WTC11 (cell line): ENCODE data around the gene HOXA7. TPM values are rescaled to one million over a fixed set of nuclear protein-coding genes. Genes with fewer than 3 reads are reported as not detected.

ENCODE experiments used
- ATAC-seq: fragments of 200-7000 bp; cut with Tn5 transposase; 2 replicates; pipeline ENCODE4 v1.10.0; 2021; ENCODE audit warnings: mild to moderate bottlenecking, moderate library complexity
- CTCF ChIA-PET: fragments of 300-600 bp; sonication (Branson Sonifier 250); formaldehyde crosslinking; loops from one replicate; lab custom pipeline; 2021; ENCODE audit warnings: antibody characterized with exemption; lab: Charles Lee
- POLR2A ChIA-PET: fragments of 350-600 bp; sonication (Branson Sonifier 250); formaldehyde crosslinking; loops from one replicate; lab custom pipeline; 2021; ENCODE audit warnings: antibody characterized with exemption; lab: Charles Lee
- DNase-seq: peaks from one replicate; pipeline ENCODE4 v3.0.0; 2021; ENCODE audit warnings: low spot score
- H3K27ac Mint-ChIP-seq: 2 replicates; pipeline ENCODE4 v1.8.0; 2021; ENCODE audit warnings: mixed read lengths
- H3K27me3 Mint-ChIP-seq: 2 replicates; pipeline ENCODE4 v1.8.0; 2021; ENCODE audit warnings: low read depth, mild to moderate bottlenecking, moderate library complexity, mixed read lengths
- H3K36me3 Mint-ChIP-seq: 2 replicates; pipeline ENCODE4 v1.8.0; 2021; ENCODE audit warnings: mixed read lengths
- H3K4me1 Mint-ChIP-seq: 2 replicates; pipeline ENCODE4 v1.8.0; 2022; ENCODE audit warnings: mixed read lengths
- H3K4me3 Mint-ChIP-seq: 2 replicates; pipeline ENCODE4 v1.8.0; 2021; ENCODE audit warnings: mild to moderate bottlenecking, moderate library complexity, mixed read lengths
- H3K9me3 Mint-ChIP-seq: 2 replicates; pipeline ENCODE4 v1.8.0; 2021; ENCODE audit warnings: mixed read lengths
- ATF1 ChIP-seq: sonication (generic); formaldehyde crosslinking; IDR thresholded peaks from 2 replicates; pipeline ENCODE4 v1.8.1; 2023; ENCODE audit warnings: mild to moderate bottlenecking, moderate library complexity, missing genetic modification reagents
- CBFB ChIP-seq: sonication (generic); formaldehyde crosslinking; IDR thresholded peaks from 2 replicates; pipeline ENCODE4 v1.8.1; 2022; ENCODE audit warnings: mild to moderate bottlenecking, low read depth, missing genetic modification reagents
- CREM ChIP-seq: sonication (generic); formaldehyde crosslinking; IDR thresholded peaks from 2 replicates; pipeline ENCODE4 v1.8.1; 2022; ENCODE audit warnings: mild to moderate bottlenecking, missing genetic modification reagents, moderate library complexity
- GABPB1 ChIP-seq: sonication (generic); formaldehyde crosslinking; IDR thresholded peaks from 2 replicates; pipeline ENCODE4 v1.8.1; 2023; ENCODE audit warnings: mild to moderate bottlenecking, missing genetic modification reagents
- GTF2I ChIP-seq: fragments of 250-450 bp; sonication (Bioruptor Pico); conservative IDR thresholded peaks from 2 replicates; pipeline ENCODE4 v1.4.0; 2021; ENCODE audit warnings: mild to moderate bottlenecking
- KAT7 ChIP-seq: sonication (generic); formaldehyde crosslinking; IDR thresholded peaks from 2 replicates; pipeline ENCODE4 v1.8.1; 2023; ENCODE audit warnings: missing genetic modification reagents, mild to moderate bottlenecking, borderline replicate concordance
- NR1H2 ChIP-seq: sonication (generic); formaldehyde crosslinking; IDR thresholded peaks from 2 replicates; pipeline ENCODE4 v1.9.0; 2021; ENCODE audit warnings: mild to moderate bottlenecking, moderate library complexity, missing genetic modification reagents
- SMAD4 ChIP-seq: sonication (generic); formaldehyde crosslinking; IDR thresholded peaks from 2 replicates; pipeline ENCODE4 v1.8.0; 2022; ENCODE audit warnings: mild to moderate bottlenecking, missing genetic modification reagents
- ZNF138 ChIP-seq: sonication (generic); formaldehyde crosslinking; conservative IDR thresholded peaks from 2 replicates; pipeline ENCODE4 v1.8.1; 2022; ENCODE audit warnings: mild to moderate bottlenecking, moderate library complexity, missing genetic modification reagents
- ZNF263 ChIP-seq: sonication (generic); formaldehyde crosslinking; IDR thresholded peaks from 2 replicates; pipeline ENCODE4 v1.8.1; 2022; ENCODE audit warnings: low read depth, mild to moderate bottlenecking, moderate library complexity, missing genetic modification reagents
- ZNF317 ChIP-seq: sonication (generic); formaldehyde crosslinking; IDR thresholded peaks from 2 replicates; pipeline ENCODE4 v1.8.1; 2023; ENCODE audit warnings: low read depth, mild to moderate bottlenecking, moderate library complexity, missing genetic modification reagents, borderline replicate concordance
- ZNF416 ChIP-seq: fragments of 250-450 bp; sonication (Bioruptor Pico); IDR thresholded peaks from 2 replicates; pipeline ENCODE4 v1.9.0; 2021; ENCODE audit warnings: mild to moderate bottlenecking, inconsistent platforms
- ZNF671 ChIP-seq: fragments of 250-450 bp; sonication (Bioruptor Pico); IDR thresholded peaks from 2 replicates; pipeline ENCODE4 v1.8.0; 2021; ENCODE audit warnings: mild to moderate bottlenecking
- total RNA-seq: library from RNA; stranded (reverse); gene quantifications from 3 replicates; pipeline ENCODE4 v1.2.3, GENCODE V29; 2021
- TF ChIP-seq, protein P1 (sequence below): sonication (generic); formaldehyde crosslinking; IDR thresholded peaks from 2 replicates; pipeline ENCODE4 v1.8.1; 2022; ENCODE audit warnings: low read depth, missing genetic modification reagents, borderline replicate concordance
- TF ChIP-seq, protein P2 (sequence below): fragments of 250-450 bp; sonication (Bioruptor Pico); IDR thresholded peaks from 2 replicates; pipeline ENCODE4 v1.8.0; 2021; ENCODE audit warnings: mild to moderate bottlenecking
- TF ChIP-seq, protein P3 (sequence below): sonication (generic); formaldehyde crosslinking; conservative IDR thresholded peaks from 2 replicates; pipeline ENCODE4 v1.8.1; 2022; ENCODE audit warnings: mild to moderate bottlenecking, missing genetic modification reagents
- TF ChIP-seq, protein P4 (sequence below): sonication (generic); formaldehyde crosslinking; IDR thresholded peaks from 2 replicates; pipeline ENCODE4 v1.8.1; 2022; ENCODE audit warnings: missing genetic modification reagents, borderline replicate concordance
- TF ChIP-seq, protein P5 (sequence below): sonication (generic); formaldehyde crosslinking; IDR thresholded peaks from 2 replicates; pipeline ENCODE4 v1.8.1; 2022; ENCODE audit warnings: mild to moderate bottlenecking, missing genetic modification reagents, moderate library complexity, borderline replicate concordance
- TF ChIP-seq, protein P6 (sequence below): sonication (generic); formaldehyde crosslinking; IDR thresholded peaks from 2 replicates; pipeline ENCODE4 v1.8.0; 2022; ENCODE audit warnings: mild to moderate bottlenecking, missing genetic modification reagents

The HOXA7 gene
- total RNA-seq, 1 experiment from 2014 or later = not detected

DNA sequence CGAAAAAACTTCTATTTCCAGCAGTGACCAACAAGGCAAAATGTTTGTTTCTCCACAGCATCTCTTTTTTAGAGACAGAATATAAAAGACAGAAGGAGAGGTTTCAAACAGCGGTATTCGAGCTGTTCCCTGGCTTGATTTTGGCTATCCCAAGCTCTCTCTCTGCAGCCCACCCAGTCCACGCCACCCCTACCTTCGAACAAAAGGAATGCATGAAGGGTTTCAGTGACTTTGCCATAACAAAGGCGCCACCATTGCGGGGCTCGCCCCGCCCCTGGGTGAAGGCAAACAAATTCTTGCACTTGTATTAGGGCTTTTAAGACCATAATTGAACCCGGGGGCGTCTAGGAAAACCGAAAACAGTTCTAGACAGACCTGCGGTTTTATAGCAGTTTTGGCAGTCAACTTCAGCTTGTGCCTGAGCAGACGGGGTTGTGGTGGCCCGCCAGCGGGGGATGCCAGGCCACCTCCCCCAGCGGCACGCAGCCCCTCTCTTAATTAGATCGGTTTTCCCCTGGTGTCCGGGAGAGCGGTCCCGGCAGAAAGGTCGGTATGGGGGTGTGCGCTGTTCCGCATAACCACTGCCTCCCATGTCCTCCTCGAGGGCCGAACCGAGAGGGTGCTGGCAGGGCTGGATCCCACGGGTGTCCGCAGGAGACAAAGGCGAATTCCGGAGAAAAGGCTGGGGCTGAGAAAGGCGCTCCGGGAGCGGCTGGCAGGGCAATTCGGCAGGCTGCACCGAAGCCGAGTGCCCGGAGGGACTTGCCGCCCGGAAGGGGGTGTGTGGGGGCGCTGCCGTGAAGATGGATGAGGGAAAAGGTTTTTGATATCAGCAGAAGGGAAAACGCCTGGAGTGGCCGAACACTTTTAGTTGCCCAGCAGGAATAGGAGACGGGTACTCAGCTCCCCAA is 31.3 kb upstream of the HOXA7 start:
- Mint-ChIP-seq H3K4me3 (peak overlapping the region; percentile 66), H3K27ac (no peak overlapping the region), H3K9me3 (no peaks in the 10 kb centered on the region), H3K4me1 (peaks cover 51% of the 10 kb centered on the region), H3K36me3 (0 out of 2 replicates have a peak, but pooled peaks cover 3% of the 10 kb centered on the region), H3K27me3 (peaks cover 100% of the 10 kb centered on the region)
- POLR2A ChIA-PET = interaction anchor here (1.1 kb wide), 1 partner anchor 12 kb away, joined by 3 read pairs; the partner anchor contains the start of gene HOXA13
- CTCF ChIA-PET = interaction anchor here (1.8 to 5.5 kb wide), 2 partner anchors 8 to 22 kb away, joined by 8 to 34 read pairs; no protein-coding TSS in a partner anchor
- TF ChIP-seq ZNF263 (CRISPR knock-in tag) (no peak), KAT7 (CRISPR knock-in tag) (no peak), ZNF317 (no peak), GTF2I (CRISPR knock-in tag) (no peak), GABPB1 (CRISPR knock-in tag) (no peak), CREM (CRISPR knock-in tag) (no peak), ZNF671 (CRISPR knock-in tag) (no peak), ZNF138 (CRISPR knock-in tag) (no peak), NR1H2 (CRISPR knock-in tag) (no peak), CBFB (CRISPR knock-in tag) (no peak), ATF1 (CRISPR knock-in tag) (no peak), ZNF416 (CRISPR knock-in tag) (no peak), SMAD4 (CRISPR knock-in tag) (no peak)
- TF ChIP-seq, protein P1, sequence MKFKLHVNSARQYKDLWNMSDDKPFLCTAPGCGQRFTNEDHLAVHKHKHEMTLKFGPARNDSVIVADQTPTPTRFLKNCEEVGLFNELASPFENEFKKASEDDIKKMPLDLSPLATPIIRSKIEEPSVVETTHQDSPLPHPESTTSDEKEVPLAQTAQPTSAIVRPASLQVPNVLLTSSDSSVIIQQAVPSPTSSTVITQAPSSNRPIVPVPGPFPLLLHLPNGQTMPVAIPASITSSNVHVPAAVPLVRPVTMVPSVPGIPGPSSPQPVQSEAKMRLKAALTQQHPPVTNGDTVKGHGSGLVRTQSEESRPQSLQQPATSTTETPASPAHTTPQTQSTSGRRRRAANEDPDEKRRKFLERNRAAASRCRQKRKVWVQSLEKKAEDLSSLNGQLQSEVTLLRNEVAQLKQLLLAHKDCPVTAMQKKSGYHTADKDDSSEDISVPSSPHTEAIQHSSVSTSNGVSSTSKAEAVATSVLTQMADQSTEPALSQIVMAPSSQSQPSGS = no peak
- TF ChIP-seq, protein P2, sequence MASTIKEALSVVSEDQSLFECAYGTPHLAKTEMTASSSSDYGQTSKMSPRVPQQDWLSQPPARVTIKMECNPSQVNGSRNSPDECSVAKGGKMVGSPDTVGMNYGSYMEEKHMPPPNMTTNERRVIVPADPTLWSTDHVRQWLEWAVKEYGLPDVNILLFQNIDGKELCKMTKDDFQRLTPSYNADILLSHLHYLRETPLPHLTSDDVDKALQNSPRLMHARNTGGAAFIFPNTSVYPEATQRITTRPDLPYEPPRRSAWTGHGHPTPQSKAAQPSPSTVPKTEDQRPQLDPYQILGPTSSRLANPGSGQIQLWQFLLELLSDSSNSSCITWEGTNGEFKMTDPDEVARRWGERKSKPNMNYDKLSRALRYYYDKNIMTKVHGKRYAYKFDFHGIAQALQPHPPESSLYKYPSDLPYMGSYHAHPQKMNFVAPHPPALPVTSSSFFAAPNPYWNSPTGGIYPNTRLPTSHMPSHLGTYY (CRISPR knock-in tag) = no peak
- TF ChIP-seq, protein P3, sequence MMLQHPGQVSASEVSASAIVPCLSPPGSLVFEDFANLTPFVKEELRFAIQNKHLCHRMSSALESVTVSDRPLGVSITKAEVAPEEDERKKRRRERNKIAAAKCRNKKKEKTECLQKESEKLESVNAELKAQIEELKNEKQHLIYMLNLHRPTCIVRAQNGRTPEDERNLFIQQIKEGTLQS (CRISPR knock-in tag) = no peak
- TF ChIP-seq, protein P4, sequence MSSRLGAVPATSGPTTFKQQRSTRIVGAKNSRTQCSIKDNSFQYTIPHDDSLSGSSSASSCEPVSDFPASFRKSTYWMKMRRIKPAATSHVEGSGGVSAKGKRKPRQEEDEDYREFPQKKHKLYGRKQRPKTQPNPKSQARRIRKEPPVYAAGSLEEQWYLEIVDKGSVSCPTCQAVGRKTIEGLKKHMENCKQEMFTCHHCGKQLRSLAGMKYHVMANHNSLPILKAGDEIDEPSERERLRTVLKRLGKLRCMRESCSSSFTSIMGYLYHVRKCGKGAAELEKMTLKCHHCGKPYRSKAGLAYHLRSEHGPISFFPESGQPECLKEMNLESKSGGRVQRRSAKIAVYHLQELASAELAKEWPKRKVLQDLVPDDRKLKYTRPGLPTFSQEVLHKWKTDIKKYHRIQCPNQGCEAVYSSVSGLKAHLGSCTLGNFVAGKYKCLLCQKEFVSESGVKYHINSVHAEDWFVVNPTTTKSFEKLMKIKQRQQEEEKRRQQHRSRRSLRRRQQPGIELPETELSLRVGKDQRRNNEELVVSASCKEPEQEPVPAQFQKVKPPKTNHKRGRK (CRISPR knock-in tag) = no peak
- TF ChIP-seq, protein P5, sequence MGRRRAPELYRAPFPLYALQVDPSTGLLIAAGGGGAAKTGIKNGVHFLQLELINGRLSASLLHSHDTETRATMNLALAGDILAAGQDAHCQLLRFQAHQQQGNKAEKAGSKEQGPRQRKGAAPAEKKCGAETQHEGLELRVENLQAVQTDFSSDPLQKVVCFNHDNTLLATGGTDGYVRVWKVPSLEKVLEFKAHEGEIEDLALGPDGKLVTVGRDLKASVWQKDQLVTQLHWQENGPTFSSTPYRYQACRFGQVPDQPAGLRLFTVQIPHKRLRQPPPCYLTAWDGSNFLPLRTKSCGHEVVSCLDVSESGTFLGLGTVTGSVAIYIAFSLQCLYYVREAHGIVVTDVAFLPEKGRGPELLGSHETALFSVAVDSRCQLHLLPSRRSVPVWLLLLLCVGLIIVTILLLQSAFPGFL (CRISPR knock-in tag) = no peak
- TF ChIP-seq, protein P6, sequence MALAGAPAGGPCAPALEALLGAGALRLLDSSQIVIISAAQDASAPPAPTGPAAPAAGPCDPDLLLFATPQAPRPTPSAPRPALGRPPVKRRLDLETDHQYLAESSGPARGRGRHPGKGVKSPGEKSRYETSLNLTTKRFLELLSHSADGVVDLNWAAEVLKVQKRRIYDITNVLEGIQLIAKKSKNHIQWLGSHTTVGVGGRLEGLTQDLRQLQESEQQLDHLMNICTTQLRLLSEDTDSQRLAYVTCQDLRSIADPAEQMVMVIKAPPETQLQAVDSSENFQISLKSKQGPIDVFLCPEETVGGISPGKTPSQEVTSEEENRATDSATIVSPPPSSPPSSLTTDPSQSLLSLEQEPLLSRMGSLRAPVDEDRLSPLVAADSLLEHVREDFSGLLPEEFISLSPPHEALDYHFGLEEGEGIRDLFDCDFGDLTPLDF (CRISPR knock-in tag) = no peak
- no peak for ATAC-seq
- no peak for DNase-seq
